Measurements from ENCODE around the gene FBXO36. TPM values are rescaled to one million over a fixed set of nuclear protein-coding genes. Genes with fewer than 3 reads are reported as not detected.

The FBXO36 gene
- polyA plus RNA-seq, 1 experiment = 2.0 TPM

DNA sequence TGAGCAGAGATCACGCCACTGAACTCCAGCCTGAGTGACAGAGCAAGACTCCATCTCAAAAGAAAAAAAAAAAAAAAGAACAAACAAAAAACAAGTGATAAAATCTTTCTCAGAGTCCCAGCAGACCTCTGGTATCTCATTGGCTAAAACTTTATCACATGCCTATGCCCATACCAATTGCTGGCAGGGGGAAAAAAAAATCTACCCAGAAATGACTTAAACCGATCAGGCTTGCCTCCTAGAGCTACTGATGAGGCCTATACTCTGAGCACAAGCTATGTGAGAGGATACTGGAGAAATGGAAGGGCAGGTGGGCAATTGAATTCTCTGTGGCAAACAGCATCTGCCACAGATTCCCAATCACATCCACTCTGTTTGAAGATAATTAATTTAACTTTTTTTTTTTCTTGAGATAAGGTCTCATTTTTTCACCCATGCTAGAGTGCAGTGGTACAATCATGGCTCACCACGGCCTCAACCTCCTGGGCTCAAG, 49.0 kb downstream of the FBXO36 start:
- H3K4me3 ChIP-seq (ENCODE audit: low read depth, low read length) = no peak overlapping the region
- ChIA-PET POLR2A (no interaction called here), CTCF (interaction anchor here (1.5 kb wide), 1 partner anchor 37 kb away, joined by 3 read pairs; no protein-coding TSS in a partner anchor)
- DNase-seq (ENCODE audit: low read depth, low spot score) = no peak
- H3K27me3 ChIP-seq (ENCODE audit: control insufficient read depth, insufficient read depth, low read length) = no peaks in the 10 kb centered on the region
- H3K9me3 ChIP-seq (ENCODE audit: control insufficient read depth, insufficient read depth, low read length) = no peaks in the 10 kb centered on the region
- no peak overlapping the region for H3K27ac ChIP-seq (ENCODE audit: low read depth, low read length)
- TF ChIP-seq, protein P1, sequence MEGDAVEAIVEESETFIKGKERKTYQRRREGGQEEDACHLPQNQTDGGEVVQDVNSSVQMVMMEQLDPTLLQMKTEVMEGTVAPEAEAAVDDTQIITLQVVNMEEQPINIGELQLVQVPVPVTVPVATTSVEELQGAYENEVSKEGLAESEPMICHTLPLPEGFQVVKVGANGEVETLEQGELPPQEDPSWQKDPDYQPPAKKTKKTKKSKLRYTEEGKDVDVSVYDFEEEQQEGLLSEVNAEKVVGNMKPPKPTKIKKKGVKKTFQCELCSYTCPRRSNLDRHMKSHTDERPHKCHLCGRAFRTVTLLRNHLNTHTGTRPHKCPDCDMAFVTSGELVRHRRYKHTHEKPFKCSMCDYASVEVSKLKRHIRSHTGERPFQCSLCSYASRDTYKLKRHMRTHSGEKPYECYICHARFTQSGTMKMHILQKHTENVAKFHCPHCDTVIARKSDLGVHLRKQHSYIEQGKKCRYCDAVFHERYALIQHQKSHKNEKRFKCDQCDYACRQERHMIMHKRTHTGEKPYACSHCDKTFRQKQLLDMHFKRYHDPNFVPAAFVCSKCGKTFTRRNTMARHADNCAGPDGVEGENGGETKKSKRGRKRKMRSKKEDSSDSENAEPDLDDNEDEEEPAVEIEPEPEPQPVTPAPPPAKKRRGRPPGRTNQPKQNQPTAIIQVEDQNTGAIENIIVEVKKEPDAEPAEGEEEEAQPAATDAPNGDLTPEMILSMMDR (IDR thresholded peaks at IDR 0.05; ENCODE audit: low read depth, low read length) = no peak

DNA sequence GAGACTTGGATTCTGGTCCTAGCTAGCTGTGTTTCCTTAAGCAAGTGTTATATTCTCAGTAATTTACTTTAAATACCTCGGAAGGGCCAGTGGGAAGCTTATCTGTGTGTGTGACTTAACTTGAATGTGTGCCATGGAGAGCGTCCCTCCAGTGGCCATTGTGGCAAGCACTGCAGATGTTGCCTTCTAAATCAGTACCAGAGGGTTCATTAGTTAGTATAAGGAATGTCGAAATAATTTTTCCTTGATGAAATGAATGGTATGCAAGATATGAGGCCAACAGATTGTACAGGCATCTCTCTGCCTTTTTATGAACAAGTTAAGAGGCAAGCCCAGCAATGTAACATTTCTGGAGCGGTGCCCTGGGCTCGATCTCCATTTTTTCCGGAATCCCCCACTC, 52.0 kb downstream of the FBXO36 start:
- Histone ChIP-seq H3K9me3 (ENCODE audit: control insufficient read depth, insufficient read depth, low read length) (no peaks in the 10 kb centered on the region), H3K27me3 (ENCODE audit: control insufficient read depth, insufficient read depth, low read length) (no peaks in the 10 kb centered on the region), H3K27ac (ENCODE audit: low read depth, low read length) (peak overlapping the region; percentile 31), H3K4me3 (ENCODE audit: low read depth, low read length) (no peak overlapping the region)
- CTCF ChIA-PET = interaction anchor here (0.6 to 1.2 kb wide), 4 partner anchors 24 to 173 kb away, joined by 3 to 5 read pairs (median 3); no protein-coding TSS in a partner anchor
- DNase-seq (ENCODE audit: low read depth, low spot score) = peak; percentile 24
- POLR2A ChIA-PET = no interaction called here
- TF ChIP-seq, protein P1 (IDR thresholded peaks at IDR 0.05; ENCODE audit: low read depth, low read length) = peak; percentile 41

DNA sequence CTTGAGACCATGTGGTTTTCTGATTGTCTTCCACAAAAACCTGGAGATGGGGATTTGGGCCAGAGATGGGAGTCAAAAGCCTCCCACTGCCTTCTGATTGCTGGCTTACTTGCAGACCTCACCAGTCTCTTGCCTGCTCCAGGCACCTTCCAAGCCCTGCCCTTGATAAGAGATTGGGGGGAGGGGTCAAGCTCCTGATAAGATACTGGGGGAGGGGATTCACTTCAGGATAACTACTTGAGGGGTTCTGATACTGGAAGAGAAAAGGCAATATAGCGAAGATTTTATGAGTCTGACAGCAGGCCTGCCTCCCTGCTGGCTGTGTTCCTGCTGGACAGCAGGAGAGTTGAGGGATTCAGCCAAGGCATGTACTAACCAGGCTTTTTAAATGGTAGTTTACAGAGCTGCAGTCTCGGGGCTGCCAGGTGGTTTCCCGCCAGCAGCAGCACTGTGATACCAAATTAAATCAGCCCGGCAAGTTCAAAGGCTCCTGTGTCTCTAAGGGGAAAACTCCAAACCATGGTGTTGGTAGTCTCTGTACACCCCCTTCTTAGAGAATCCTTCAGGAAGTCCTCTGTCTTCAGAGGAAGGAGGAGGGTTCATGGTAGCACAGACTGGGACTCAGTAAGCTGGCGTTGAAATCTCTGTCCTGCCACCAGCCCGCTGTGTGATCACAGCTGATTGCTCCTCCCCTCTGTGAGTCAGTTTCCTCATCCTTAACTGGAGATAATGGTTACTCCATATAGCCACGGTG, 58.3 kb downstream of the FBXO36 start:
- CTCF ChIA-PET = interaction anchor here (1.2 to 2.1 kb wide), 2 partner anchors 28 to 179 kb away, joined by 5 to 11 read pairs; no protein-coding TSS in a partner anchor

DNA sequence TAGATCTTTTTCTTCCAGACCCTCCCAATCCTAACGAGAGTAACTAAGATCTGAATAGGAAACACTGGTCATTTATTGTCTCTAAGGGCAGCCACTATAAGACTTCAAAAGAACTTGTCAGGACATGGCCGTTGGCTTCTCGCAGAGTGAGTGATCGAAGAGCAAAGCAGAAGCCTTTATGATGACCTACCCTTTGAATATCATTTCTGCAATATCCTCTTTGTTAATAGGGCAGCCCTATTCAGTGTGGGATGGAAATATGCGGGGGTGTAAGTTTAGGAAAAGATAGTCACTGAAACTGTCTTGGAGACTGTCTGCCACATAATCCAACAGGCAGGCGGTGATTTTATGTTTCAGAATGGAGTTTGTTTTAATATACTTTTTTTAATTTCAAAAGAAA, 70.9 kb downstream of the FBXO36 start:
- no peak overlapping the region for H3K27ac ChIP-seq (ENCODE audit: low read depth, low read length)
- DNase-seq (ENCODE audit: low read depth, low spot score) = no peak
- TF ChIP-seq, protein P1 (IDR thresholded peaks at IDR 0.05; ENCODE audit: low read depth, low read length) = no peak
- no peaks in the 10 kb centered on the region for H3K9me3 ChIP-seq (ENCODE audit: control insufficient read depth, insufficient read depth, low read length)
- CTCF ChIA-PET = no interaction called here
- H3K27me3 ChIP-seq (ENCODE audit: control insufficient read depth, insufficient read depth, low read length) = no peaks in the 10 kb centered on the region
- POLR2A ChIA-PET = no interaction called here
- H3K4me3 ChIP-seq (ENCODE audit: low read depth, low read length) = no peak overlapping the region

More for the DNA sequence above, 58.3 kb downstream of the FBXO36 start:
- no peak overlapping the region; the same call in 1 of the 2 replicates for H3K4me3 ChIP-seq (ENCODE audit: low read depth, low read length)
- peak overlapping the region; percentile 65 for H3K27ac ChIP-seq (ENCODE audit: low read depth, low read length)
- POLR2A ChIA-PET = no interaction called here
- no peaks in the 10 kb centered on the region for H3K9me3 ChIP-seq (ENCODE audit: control insufficient read depth, insufficient read depth, low read length)
- H3K27me3 ChIP-seq (ENCODE audit: control insufficient read depth, insufficient read depth, low read length) = no peaks in the 10 kb centered on the region
- peak; percentile 26 for DNase-seq (ENCODE audit: low read depth, low spot score)
- TF ChIP-seq, protein P1 (IDR thresholded peaks at IDR 0.05; ENCODE audit: low read depth, low read length) = no peak

DNA sequence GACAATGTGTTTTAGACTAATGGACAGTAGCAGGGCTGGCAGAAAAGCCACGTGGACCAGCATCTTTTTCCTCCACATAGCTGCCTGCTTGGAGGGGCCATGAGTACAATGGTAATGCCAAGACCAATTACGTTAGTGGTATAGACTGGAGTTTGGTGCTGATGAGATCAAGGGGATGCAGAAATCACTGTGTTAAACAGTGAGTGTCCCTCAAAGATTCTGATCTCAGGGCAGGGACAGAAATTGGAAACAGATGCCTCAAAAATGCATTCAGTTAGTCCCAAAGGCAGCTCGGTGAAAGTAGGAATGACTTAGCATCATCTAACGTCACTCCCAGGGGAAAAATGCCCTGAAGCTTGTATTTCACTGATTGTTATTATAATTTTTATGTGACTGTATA, 74.0 kb downstream of the FBXO36 start:
- Histone ChIP-seq H3K27ac (ENCODE audit: low read depth, low read length) (no peak overlapping the region), H3K4me3 (ENCODE audit: low read depth, low read length) (no peak overlapping the region), H3K9me3 (ENCODE audit: control insufficient read depth, insufficient read depth, low read length) (no peaks in the 10 kb centered on the region), H3K27me3 (ENCODE audit: control insufficient read depth, insufficient read depth, low read length) (no peaks in the 10 kb centered on the region)
- no peak for DNase-seq (ENCODE audit: low read depth, low spot score)
- CTCF ChIA-PET = interaction anchor here (0.6 to 1.5 kb wide), 3 partner anchors 12 to 817 kb away, joined by 4 to 9 read pairs (median 6); no protein-coding TSS in a partner anchor
- TF ChIP-seq, protein P1 (IDR thresholded peaks at IDR 0.05; ENCODE audit: low read depth, low read length) = no peak
- POLR2A ChIA-PET = interaction anchor here (0.6 kb wide), 1 partner anchor 10 kb away, joined by 8 read pairs; no protein-coding TSS in a partner anchor
